HUES6 (cell line): ENCODE results near the gene CACNB1.
"Not testable (repeated sequence)": the region's sequence is repeated elsewhere in the genome, so short reads cannot be mapped to it uniquely, and the experiment has no call there.

ENCODE experiments used
- H3K27ac ChIP-seq: 2 replicates; pipeline ENCODE4 v1.7.0; 2013; ENCODE audit warnings: low read depth, mild to moderate bottlenecking, low read length, inconsistent platforms
- H3K27me3 ChIP-seq: 2 replicates; pipeline ENCODE4 v1.6.1; 2013; ENCODE audit warnings: low read length; ENCODE audit not compliant: control insufficient read depth, insufficient read depth
- H3K36me3 ChIP-seq: 2 replicates; pipeline ENCODE4 v1.6.1; 2013; ENCODE audit warnings: low read length; ENCODE audit not compliant: control insufficient read depth, insufficient read depth
- H3K4me1 ChIP-seq: 2 replicates; pipeline ENCODE4 v1.6.1; 2013; ENCODE audit warnings: low read length; ENCODE audit not compliant: control insufficient read depth, insufficient read depth
- H3K4me3 ChIP-seq: 2 replicates; pipeline ENCODE4 v1.5.1; 2013; ENCODE audit warnings: low read depth, low read length
- H3K9ac ChIP-seq: one replicate; pipeline ENCODE4 v1.6.1; 2013; ENCODE audit warnings: mild to moderate bottlenecking, low read length
- H3K9me3 ChIP-seq: 2 replicates; pipeline ENCODE4 v1.6.1; 2013; ENCODE audit warnings: low read depth, low read length; ENCODE audit not compliant: control insufficient read depth, insufficient read depth

The CACNB1 gene

GRCh38 chr17:39170558-39170957 lies 26.9 kb downstream of the CACNB1 start:
- Histone ChIP-seq H3K4me1 (peaks cover 39% of the 10 kb centered on the region), H3K9ac (no peak overlapping the region), H3K27ac (no peak overlapping the region), H3K4me3 (no peak overlapping the region), H3K9me3 (no peaks in the 10 kb centered on the region), H3K36me3 (no peaks in the 10 kb centered on the region), H3K27me3 (peaks cover 14% of the 10 kb centered on the region)

- Histone ChIP-seq H3K4me3 (no peak overlapping the region), H3K27me3 (peaks cover 18% of the 10 kb centered on the region), H3K9me3 (no peaks in the 10 kb centered on the region), H3K27ac (no peak overlapping the region), H3K4me1 (peaks cover 39% of the 10 kb centered on the region), H3K36me3 (no peaks in the 10 kb centered on the region), H3K9ac (no peak overlapping the region)
Measured at GRCh38 chr17:39170109-39170508, 27.4 kb downstream of the CACNB1 start.

GRCh38 chr17:39169518-39169917 lies 28.0 kb downstream of the CACNB1 start:
- no peak overlapping the region for H3K9ac ChIP-seq
- H3K4me1 ChIP-seq = peaks cover 36% of the 10 kb centered on the region
- no peaks in the 10 kb centered on the region for H3K9me3 ChIP-seq
- H3K36me3 ChIP-seq = no peaks in the 10 kb centered on the region
- H3K4me3 ChIP-seq = no peak overlapping the region
- H3K27ac ChIP-seq = no peak overlapping the region
- peaks cover 21% of the 10 kb centered on the region for H3K27me3 ChIP-seq

- Histone ChIP-seq H3K36me3 (no peaks in the 10 kb centered on the region), H3K9me3 (no peaks in the 10 kb centered on the region), H3K27ac (no peak overlapping the region), H3K27me3 (peaks cover 21% of the 10 kb centered on the region), H3K9ac (no peak overlapping the region), H3K4me1 (peaks cover 33% of the 10 kb centered on the region), H3K4me3 (no peak overlapping the region)
Measured at GRCh38 chr17:39169101-39169500, 28.4 kb downstream of the CACNB1 start.

GRCh38 chr17:39168503-39168902 lies 29.0 kb downstream of the CACNB1 start:
- peaks cover 35% of the 10 kb centered on the region for H3K4me1 ChIP-seq
- H3K27ac ChIP-seq = not testable (repeated sequence)

GRCh38 chr17:39167476-39167875 lies 30.0 kb downstream of the CACNB1 start:
- Histone ChIP-seq H3K9me3 (no peaks in the 10 kb centered on the region), H3K36me3 (no peaks in the 10 kb centered on the region), H3K27ac (no peak overlapping the region), H3K4me1 (peaks cover 32% of the 10 kb centered on the region), H3K4me3 (no peak overlapping the region; the same call in 1 of the 2 replicates), H3K9ac (no peak overlapping the region), H3K27me3 (peaks cover 21% of the 10 kb centered on the region)

More at GRCh38 chr17:39168503-39168902, 29.0 kb downstream of the CACNB1 start:
- not testable (repeated sequence) for H3K9ac ChIP-seq, H3K9me3 ChIP-seq, H3K36me3 ChIP-seq, H3K4me3 ChIP-seq
- peaks cover 21% of the 10 kb centered on the region for H3K27me3 ChIP-seq

- Histone ChIP-seq H3K36me3 (no peaks in the 10 kb centered on the region), H3K4me1 (peaks cover 26% of the 10 kb centered on the region), H3K27ac (no peak overlapping the region), H3K4me3 (peak overlapping the region; percentile 75; the same call in 1 of the 2 replicates), H3K27me3 (peaks cover 21% of the 10 kb centered on the region), H3K9ac (no peak overlapping the region), H3K9me3 (no peaks in the 10 kb centered on the region)
Measured at GRCh38 chr17:39166437-39167335, 30.8 kb downstream of the CACNB1 start.

- peaks cover 21% of the 10 kb centered on the region for H3K27me3 ChIP-seq
- peak within 1 kb of the TSS; percentile 75 for H3K4me3 ChIP-seq
- H3K9me3 ChIP-seq = no peaks in the 10 kb centered on the region
- peaks cover 25% of the 10 kb centered on the region for H3K4me1 ChIP-seq
- no peak within 1 kb of the TSS for H3K9ac ChIP-seq
- H3K36me3 ChIP-seq = no peaks in the 10 kb centered on the region
- no peak within 1 kb of the TSS for H3K27ac ChIP-seq
Measured at GRCh38 chr17:39165841-39166349, 31.6 kb downstream of the CACNB1 start, which contains the start of gene ARL5C. Gene ARL5C (minus strand): TSS chr17:39166161. CDS start chr17:39165760, 401 bp downstream.

GRCh38 chr17:39165178-39165840 lies 32.2 kb downstream of the CACNB1 start:
- Histone ChIP-seq H3K9ac (no peak overlapping the region), H3K4me3 (peak overlapping the region; percentile 75), H3K9me3 (no peaks in the 10 kb centered on the region), H3K27me3 (peaks cover 21% of the 10 kb centered on the region), H3K36me3 (no peaks in the 10 kb centered on the region), H3K27ac (no peak overlapping the region), H3K4me1 (peaks cover 25% of the 10 kb centered on the region)

GRCh38 chr17:39164675-39165143 lies 32.8 kb downstream of the CACNB1 start:
- Histone ChIP-seq H3K27ac (no peak overlapping the region), H3K9ac (no peak overlapping the region), H3K4me3 (peak overlapping the region; percentile 75), H3K27me3 (peaks cover 21% of the 10 kb centered on the region), H3K4me1 (peaks cover 25% of the 10 kb centered on the region), H3K36me3 (no peaks in the 10 kb centered on the region), H3K9me3 (no peaks in the 10 kb centered on the region)

GRCh38 chr17:39161962-39162361 lies 35.5 kb downstream of the CACNB1 start:
- Histone ChIP-seq H3K9me3 (no peaks in the 10 kb centered on the region), H3K27ac (no peak overlapping the region), H3K9ac (no peak overlapping the region), H3K4me1 (peaks cover 19% of the 10 kb centered on the region), H3K27me3 (peaks cover 21% of the 10 kb centered on the region), H3K36me3 (no peaks in the 10 kb centered on the region), H3K4me3 (no peak overlapping the region)
